GM21515 (cell line): ENCODE results near the gene TRIP13.
"Not testable (repeated sequence)": the region's sequence is repeated elsewhere in the genome, so short reads cannot be mapped to it uniquely, and the experiment has no call there.

Experiments
- ATAC-seq: cut with Tn5 transposase; IDR thresholded peaks from one replicate; pipeline ENCODE4 v1.9.1; 2021; ENCODE audit not compliant: unreplicated experiment

The TRIP13 gene

DNA sequence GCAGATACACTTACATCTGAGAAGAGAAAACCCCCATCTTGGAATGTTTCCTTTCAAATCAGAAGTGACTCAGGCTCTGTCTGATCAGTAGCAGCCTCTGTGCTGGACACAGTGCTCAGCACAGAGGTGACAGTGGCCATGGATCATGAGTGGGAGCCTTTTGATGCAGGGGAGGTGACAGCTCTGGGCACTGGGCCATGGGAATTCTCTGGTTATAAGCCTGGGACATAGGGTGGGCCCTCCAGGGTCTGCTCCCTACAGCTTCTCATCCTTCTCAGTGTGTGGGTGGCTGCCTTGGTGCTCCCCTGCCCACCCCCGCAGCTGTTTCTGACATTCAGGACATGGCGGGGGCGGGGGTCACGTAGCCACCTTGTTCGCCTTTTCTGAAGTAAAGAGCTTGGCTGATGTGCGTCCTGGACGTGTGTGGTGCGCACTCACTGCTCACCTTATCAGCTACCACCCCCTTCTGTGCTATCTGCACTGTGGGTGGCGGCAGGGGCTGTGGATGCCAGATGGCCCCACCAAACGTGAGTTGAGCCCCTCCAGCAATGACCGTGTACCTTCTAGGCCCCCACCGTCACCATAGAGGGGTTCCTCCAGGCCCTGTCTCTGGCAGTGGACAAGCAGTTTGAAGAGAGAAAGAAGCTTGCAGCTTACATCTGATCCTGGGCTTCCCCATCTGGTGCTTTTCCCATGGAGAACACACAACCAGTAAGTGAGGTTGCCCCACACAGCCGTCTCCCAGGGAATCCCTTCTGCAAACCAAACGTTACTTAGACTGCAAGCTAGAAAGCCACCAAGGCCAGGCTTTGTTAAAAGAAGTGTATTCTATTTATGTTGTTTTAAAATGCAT, 24.0 kb downstream of the TRIP13 start:
- no peak for ATAC-seq

DNA sequence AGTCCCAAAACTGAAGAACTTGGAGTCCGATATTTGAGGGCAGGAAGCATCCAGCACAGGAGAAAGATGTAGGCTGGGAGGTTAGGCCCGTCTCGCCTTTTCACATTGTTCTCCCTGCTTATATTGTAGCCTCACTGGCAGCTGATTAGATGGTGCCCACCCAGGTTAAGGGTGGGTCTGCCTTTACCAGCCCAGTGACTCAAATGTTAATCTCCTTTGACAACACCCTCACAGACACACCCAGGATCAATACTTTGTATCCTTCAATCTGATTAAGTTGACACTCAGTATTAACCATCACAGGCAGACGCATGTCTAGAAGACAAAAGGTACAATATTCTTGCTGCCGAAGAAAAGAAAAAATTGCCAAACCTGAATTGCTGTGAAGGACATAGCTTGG, 26.0 kb downstream of the TRIP13 start:
- not testable (repeated sequence) for ATAC-seq

DNA sequence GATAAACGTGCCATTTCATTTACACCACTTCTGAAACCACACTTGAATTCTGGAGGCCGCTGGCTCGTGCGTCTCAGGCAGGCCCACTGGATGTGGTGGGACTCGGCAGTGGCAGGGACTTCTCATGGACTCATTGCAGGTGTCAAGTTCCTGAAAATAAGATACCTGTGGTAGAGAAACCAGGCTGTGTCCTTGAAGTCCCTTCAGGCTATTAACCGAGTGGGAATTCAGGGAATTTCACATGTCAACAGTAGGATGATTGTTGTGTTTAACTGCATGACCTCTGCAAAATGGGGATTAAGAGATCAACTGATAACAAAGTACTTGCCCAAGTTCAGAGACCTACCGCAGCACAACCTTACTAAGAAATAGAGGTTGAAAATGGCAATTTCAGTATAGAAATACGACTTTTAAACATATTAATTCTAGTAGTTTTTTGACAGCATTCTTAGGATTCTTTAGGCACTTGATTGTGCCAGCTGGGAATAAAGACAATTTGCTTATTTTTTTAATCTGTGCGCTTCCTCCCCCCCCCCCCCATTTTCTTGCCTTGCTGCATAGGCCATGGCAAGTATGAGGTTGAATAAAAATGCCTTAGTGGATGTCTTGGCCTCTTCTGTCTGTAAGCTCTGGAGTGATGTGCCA, 26.8 kb downstream of the TRIP13 start:
- ATAC-seq = no peak

DNA sequence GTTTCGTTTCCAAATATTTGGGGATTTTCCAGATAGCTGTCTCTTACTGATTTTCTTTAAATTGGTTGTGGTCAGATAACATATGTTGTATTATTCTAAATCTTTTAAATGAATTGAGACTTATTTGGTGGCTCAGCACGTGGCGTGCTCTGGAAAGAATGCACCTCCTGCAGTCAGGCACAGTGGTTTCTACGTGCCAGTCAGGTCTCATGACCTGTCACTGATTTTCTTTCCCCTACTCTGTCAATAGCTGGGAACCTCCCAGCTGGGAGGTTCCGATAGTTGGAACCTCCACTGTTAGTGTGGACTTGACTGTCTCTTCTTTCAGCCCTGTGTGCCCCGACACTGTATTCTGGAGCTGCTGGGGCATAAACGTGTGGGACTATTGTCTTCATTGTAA, 27.6 kb downstream of the TRIP13 start:
- no peak for ATAC-seq

DNA sequence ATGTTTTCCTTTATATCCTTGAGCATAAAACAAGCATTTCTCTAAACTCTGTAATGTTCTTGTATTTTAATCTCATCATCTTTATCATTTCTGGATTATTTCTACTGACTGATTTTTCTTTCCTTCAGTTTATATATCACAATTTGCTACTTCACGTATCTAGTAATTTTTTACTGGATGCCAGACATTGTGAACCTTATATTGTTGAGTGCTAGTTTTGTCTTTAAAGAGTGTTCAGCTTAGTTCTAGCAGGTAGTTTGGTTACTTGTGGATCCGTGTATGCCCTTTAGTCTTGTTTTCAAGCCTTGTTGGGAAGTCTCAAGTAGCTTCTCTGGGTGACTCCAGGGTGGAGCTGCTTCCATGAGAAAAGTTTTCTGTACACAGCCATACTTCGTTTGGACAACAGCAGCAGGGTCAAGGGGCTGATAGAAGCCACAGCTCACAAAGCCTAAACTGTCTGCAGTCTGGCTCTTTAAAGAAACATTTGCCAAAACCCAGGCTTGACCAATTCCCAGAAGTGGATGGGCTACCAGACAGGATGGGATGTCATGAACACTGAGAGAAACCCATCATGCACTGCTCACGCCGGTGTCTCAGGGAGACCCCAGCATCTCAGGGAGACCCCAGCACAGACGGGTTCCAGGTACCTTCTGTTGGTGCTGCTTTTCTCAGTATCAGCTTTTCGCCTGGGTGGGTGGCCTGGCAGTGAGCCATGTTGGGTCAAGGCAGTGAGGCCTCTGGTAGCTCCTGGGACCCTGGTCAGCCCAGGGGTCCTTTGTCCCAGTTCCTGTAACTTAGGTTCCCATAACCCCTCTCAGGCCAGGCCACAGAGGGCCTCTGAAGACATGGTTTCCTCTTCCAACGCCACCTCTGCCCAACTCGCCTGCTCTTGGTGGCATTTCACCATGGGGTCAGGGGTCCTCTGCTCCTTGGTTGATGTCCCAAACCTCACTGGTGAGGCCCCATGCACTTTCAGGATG, 29.1 kb downstream of the TRIP13 start:
- ATAC-seq = no peak

DNA sequence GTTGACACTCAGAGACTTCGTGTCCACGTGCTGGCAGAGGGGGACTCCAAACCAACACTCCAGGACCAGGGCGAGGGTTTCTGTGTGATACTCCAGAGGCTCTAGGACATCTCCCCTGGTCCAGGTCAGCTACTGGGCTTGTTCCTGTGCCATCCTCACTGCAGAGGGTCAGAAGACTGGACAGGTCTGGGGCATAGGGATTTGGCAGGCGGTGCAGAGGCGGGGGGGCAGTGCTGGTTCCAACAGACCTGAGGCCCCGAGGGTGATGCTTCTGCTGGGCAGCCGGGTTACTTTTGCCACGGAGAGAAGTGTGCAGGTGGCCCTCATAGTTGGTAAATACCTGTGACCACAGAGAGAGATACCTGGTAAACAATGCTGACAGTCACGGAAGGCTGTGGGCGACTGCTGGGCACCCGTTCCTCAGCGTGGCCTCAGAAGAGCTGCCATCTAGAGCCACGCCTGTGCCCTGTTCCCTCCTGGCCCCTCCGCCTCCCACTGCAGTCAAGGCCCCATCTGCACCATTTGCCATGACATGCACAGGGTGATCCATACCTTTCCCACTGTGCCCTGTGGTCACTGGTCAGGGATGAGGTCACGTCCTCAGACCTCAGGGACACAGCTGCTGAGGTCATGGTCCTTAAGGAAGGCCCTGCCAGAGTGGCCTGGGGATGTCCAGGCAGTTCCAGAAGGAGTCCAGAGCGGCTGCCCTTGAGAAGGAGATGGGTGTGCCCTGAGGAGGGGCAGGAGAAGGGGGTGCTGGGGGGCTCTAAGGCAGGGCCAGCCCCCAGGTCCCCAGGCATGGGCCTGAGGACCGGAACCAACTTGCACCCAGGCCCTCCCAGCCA, 30.0 kb downstream of the TRIP13 start:
- ATAC-seq = no peak

DNA sequence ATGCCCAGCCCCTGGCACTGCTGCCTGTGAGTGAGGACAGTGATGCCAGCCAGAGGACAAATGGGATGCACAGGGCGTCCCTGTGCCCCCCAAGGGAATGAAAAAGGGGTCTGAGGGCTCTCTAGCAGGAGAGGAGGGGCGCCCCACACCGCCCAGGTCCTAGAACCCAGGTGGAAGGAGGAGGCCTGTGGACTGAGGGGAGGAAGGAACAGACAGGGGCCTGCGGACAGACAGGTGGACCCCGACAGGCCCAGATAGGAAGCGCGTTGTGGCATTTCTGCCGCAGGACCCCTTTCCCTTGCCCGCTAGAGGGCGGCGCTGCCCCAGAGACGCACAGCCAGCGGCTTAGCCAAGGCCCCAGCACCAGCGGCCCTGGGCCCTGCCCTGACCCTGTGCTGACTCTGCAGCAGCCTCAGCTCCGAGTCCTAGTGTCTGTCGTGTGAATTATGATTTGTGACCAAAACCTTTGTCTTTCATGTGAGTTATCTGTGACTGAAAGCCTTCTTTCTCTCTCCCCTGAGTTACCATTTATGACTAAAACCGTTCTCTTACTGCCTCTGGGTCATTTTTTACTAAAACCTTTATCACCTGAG, 30.7 kb downstream of the TRIP13 start:
- peak; percentile 73 for ATAC-seq

DNA sequence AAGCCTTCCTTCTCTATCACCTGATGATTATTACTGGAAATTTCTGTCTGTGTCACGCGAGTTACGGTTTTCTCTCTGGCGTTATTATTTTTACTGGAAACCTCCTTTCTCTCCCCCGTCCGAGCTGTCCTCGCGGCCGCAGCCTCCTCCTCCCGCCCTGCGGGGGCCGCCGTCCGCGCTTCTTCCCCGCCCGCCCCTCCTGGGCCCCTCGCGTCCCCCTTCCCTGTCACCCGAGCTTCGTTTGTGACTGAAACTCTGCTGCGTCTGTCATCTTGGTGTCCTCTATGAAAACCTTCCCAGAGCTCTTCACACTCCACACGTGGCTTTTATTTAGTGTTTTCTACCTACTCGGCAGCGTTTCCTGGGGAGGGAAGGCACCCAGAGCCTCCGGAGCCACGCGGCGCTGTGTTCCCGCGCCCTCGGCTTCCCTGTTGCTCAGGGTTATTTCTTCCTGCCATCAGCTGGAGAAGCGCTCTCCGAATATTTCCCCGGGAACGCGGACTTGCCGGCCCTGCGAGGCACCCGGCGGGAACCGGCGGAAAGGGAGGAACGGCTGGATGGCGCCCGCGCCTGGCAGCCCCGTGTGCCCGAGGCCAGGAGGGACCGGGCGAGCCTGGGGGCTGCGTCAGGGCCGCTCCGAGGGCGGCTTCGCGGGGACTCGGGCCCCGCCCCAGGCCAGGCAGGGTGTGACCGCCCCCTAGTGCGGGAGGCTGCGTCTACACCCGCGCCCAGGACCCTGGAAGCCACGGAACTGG, 33.9 kb downstream of the TRIP13 start:
- no peak for ATAC-seq

DNA sequence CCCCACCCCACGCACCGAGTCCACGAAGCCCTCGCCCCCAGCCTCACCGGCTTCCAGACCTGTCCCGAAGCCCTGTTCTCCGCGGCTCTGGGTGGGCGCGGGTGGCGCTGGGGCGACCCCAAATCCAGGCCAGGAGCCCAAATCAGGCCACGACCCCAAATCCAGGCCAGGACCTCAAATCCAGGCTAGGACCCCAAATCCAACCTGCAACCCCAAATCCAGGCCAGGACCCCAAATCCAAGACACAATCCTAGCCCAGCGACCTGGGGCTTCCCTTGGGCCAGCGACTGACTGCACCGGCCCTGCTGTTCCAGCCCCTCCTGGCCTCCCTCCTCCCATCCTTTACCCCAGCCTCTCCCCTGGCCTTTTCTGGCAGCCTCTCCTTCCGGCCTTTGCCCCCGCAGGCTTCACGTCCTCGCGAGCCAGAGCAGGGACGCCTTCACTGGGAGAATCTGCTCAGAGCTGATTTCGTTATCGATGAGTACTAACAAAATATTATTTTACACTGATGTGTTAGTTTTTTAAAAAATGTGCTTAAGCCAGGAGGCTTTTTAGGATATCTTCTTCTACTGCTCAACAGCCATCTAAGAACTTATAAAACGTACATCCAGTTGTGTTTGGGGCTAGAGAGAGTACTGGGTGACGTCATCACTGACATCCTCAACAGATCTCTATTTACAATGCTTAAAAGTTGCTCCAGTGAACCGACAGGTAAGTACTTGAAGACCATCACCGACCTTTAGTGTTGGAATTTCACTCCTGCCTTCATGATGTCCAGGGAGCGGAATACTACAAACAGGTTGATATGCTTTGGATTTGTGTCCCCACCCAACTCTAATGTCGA, 34.7 kb downstream of the TRIP13 start:
- no peak for ATAC-seq

DNA sequence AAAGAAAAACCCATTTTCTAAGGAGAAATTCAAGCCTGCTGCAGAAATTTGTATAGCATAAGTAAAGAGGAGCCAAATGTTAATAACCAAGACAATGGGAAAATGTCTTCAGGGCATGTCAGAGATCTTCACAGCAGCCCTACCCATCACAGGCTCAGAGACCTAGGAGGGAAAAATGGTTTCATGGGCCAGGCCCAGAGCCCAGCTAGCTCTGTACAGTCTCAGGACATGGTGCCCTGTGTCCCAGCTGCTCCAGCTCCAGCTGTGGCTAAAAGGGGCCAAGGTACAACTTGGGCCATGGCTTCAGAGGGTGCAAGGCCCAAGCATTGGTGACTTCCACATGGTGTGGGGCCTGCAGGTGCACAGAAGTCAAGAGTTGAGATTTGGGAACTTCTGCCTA, 36.5 kb downstream of the TRIP13 start:
- ATAC-seq = not testable (repeated sequence)

DNA sequence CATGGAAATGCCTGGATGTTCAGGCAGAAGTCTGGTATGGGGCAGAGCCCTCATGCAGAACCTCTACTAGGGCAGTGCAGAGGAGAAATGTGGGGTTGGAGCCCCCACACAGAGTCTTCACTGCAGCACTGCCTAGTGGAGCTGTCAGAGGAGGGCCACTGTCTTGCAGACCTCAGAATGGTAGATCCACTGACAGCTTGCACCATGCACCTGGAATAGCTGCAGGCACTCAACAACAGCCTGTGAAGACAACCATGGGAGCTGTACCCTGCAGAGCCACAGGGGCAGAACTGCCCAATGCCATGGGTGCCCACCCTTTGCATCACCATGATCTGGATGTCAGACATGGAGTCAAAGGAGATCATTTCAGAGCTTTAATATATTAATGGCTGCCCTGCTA, 36.9 kb downstream of the TRIP13 start:
- no peak for ATAC-seq

DNA sequence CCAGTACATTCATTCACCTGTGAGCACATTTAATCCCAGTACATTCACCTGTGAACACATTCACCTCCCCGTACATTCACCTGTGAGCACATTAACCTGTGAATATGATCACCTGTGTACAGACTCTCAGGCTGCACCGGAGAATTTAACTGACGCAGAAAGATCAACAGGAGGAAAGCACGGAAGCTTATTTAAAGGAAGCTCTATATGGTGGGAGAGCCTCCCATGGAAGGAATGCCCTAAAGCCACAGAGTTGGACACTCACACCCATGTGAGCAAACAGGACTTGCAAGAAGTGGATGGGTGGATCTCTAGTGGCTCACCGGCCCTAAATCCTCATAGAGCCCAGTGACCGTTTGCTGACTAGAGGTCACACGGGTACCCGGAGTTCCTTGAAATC, 38.2 kb downstream of the TRIP13 start:
- no peak for ATAC-seq

DNA sequence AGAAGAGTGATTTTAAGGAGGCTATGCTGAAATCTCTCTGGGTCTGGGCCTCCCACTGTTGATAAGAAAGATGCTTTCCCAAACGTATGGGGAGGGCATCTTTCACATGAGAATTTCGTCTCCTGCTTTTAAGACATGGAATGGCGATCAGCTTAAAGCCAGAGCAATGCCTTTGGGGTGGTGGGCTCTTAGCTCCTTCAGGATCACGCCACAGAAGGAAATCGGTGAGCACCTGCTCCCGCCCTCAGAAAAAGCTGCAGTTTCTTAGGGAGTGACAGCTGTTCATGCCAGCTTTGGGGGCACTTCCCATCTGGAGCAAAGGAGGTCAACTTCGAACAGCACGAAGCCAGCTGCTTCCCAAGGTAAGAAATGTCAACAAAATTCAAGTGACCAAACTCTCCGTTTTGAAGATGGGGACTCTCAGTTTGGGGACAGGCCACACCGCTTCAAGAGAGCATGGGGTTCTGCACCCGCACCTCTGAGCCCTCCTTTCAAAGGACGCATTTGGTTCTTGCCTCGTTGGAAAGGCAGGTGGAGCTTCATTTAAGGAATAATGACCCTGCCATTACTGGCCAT, 39.0 kb downstream of the TRIP13 start:
- no peak for ATAC-seq

DNA sequence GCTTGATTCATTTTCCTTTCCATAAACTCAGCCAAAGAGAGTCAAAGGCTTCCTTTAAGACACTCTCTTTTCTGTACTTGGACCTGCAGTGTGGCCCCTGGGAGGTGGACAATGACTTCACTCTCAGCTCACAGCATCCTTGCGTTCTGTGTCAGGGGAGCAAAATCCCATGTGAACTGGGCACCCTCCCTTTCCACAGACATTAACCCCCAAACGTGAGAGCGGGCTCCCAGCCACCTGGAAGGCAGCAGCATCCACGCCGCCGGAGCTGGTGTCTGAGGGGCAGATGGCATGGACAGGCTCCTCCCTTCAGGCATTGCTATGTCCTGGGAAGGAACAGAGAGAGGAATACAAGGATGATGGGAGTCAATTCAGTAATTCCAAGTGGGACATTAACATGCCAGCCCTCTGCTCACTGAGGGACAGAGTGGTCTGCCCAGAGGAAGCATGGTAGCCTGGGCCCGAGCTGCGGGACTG, 39.5 kb downstream of the TRIP13 start:
- ATAC-seq = no peak

DNA sequence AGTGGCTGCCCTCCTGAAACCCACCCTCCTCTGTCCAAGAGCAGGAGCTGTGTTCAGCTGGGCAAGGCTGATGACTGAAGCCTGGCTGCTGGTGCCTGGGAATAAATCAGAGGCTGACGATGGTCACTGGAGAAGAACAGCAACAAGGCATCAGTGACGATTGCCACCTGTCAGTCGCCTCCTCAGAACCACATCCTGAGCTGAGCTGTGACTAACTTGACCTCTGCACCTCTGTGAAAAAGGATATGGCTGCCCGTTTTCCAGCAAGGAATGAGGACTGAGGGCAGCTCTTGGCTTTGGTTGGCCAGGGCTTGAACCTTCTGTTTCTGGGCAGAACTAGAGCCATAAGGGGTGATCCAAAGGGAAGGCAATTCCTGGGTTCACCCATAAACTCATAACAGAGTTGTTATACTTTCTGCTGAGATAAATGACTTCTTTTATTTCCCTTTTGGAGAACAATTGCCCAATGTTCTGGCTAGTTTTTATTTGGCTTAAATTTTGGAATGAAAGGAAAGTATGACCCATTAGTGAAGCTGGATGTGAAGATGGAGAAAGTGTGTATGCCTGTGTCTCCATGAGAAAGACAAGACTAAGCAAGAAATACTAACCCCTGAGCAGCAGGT, 40.1 kb downstream of the TRIP13 start:
- no peak for ATAC-seq

DNA sequence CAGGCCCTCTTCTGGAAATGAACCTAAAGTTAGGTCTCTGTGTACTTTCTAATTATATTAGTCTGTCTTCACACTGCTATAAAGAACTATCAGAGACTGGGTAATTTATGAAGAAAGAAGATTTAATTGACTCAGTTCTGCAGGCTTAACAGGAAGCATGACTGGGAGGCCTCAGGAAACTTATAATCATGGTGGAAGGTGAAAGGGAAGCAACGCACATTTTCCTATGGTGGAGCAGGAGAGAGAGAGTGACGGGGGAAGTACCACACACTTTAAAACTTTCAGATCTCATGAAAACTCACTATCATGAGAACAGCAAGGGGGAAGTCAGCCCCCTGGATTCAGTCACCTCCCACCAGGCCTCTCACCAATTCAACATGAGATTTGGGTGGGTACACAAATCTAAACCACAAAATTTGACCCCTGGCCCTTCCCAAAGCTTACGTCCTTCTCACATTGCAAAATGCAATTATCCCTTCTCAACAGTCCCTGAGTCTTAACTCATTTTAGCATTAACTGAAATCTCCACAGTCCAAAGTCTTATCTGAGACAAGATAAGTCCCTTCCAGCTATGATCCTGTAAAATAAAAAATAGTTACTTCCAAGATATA, 40.7 kb downstream of the TRIP13 start:
- no peak for ATAC-seq

DNA sequence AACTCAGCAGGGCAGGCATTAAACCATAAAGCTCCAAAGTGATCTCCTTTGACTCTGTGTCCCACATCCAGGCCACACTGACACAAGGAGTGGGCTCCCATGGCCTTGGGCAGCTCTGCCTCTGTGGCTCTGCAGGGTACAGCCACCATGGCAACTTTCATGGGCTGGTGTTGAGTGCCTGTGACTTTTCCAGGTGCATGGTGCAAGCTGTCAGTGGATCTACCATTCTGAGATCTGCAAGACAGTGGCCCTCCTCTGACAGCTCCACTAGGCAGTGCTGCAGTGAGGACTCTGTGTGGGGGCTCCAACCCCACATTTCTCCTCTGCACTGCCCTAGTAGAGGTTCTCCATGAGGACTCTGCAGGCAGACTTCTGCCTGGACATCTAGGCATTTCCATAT, 41.3 kb downstream of the TRIP13 start:
- not testable (repeated sequence) for ATAC-seq
